Vagina (tissue), 2 donors: ENCODE measurements around the gene GABRB3. TPM values are rescaled to one million over a fixed set of nuclear protein-coding genes. Genes with fewer than 3 reads are reported as not detected.

ENCODE experiments used
- DNase-seq, 2 donors: peaks; one replicate each; pipeline ENCODE4 v3.0.0-alpha.2; 2017; ENCODE audit errors: extremely low spot score in 2 of 2
- H3K27ac ChIP-seq: fragments of 200-600 bp; sonication (generic); one replicate; pipeline ENCODE4 v1.5.1; 2019
- H3K27me3 ChIP-seq: fragments of 200-600 bp; sonication (generic); one replicate; pipeline ENCODE4 v1.5.1; 2019
- H3K36me3 ChIP-seq, 2 donors: fragments of 200-600 bp; sonication (generic); one replicate each; pipeline ENCODE4 v1.5.1; 2017 to 2019
- H3K4me1 ChIP-seq: fragments of 200-600 bp; sonication (generic); one replicate; pipeline ENCODE4 v1.5.1; 2019
- H3K4me3 ChIP-seq, 2 donors: fragments of 200-600 bp; sonication (generic); 1 replicate in 1 of 2; 2 replicates in 1 of 2; pipeline ENCODE4 v1.5.1; 2016 to 2019
- H3K9me3 ChIP-seq: fragments of 200-600 bp; sonication (generic); one replicate; pipeline ENCODE4 v1.5.1; 2019
- CTCF ChIP-seq, 3 experiments: fragments of 450-650 bp in 2 of 3; fragments of 200-600 bp in 1 of 3; sonication (generic) in 1 of 3; IDR thresholded peaks; one replicate each; pipeline ENCODE4 v1.5.1; 2017 to 2019; ENCODE audit warnings: antibody characterized with exemption in 3 of 3, mild to moderate bottlenecking in 2 of 3, moderate library complexity in 2 of 3
- POLR2A ChIP-seq, 2 donors: fragments of 450-650 bp; IDR thresholded peaks; one replicate each; pipeline ENCODE4 v1.6.1; 2017; ENCODE audit warnings: antibody characterized with exemption in 2 of 2, mild to moderate bottlenecking in 2 of 2, moderate library complexity in 2 of 2
- POLR2AphosphoS5 ChIP-seq, 2 donors: sonication (generic); formaldehyde crosslinking; IDR thresholded peaks; one replicate each; pipeline ENCODE4 v1.9.0; 2017; ENCODE audit warnings: antibody characterized with exemption in 2 of 2, mild to moderate bottlenecking in 2 of 2, low read depth in 1 of 2; ENCODE audit not compliant: insufficient read depth in 1 of 2
- intact Hi-C: fragments of 100-400 bp; cut with DNase I; formaldehyde crosslinking; loops from one replicate; pipeline ENCODE4 v1.15.1; 2023
- total RNA-seq: library from RNA; depleted of rRNA; stranded (reverse); fragments of >200 nt; gene quantifications from one replicate; pipeline ENCODE4 v1.2.3, GENCODE V29; 2016

The GABRB3 gene
- total RNA-seq, 1 donor from 2014 or later: not detected

GRCh38 chr15:26670116-26670515 is 102.8 kb downstream of the GABRB3 start:
- intact Hi-C loops: no loop called here
- DNase-seq: no peak
- Histone ChIP-seq H3K4me1 (no peaks in the 10 kb centered on the region), H3K4me3 (no peak overlapping the region), H3K36me3 (no peaks in the 10 kb centered on the region), H3K27ac (no peak overlapping the region), H3K27me3 (no peaks in the 10 kb centered on the region), H3K9me3 (no peaks in the 10 kb centered on the region)
- TF ChIP-seq POLR2AphosphoS5 (IDR thresholded peaks at IDR 0.05; ENCODE audit: insufficient read depth in 1 of 2, low read depth in 1 of 2): no peak

GRCh38 chr15:26667222-26667988 is 105.5 kb downstream of the GABRB3 start:
- H3K27ac ChIP-seq: no peak overlapping the region
- no peaks in the 10 kb centered on the region for H3K9me3 ChIP-seq
- peak in 1 of 2 donors; percentile 30 for TF ChIP-seq POLR2AphosphoS5 (IDR thresholded peaks at IDR 0.05; ENCODE audit: insufficient read depth in 1 of 2, low read depth in 1 of 2)
- TF ChIP-seq POLR2A (IDR thresholded peaks at IDR 0.05): no peak
- no peaks in the 10 kb centered on the region for H3K36me3 ChIP-seq
- intact Hi-C loops: no loop called here
- H3K4me1 ChIP-seq: no peaks in the 10 kb centered on the region
- H3K27me3 ChIP-seq: no peaks in the 10 kb centered on the region
- no peak for DNase-seq
- H3K4me3 ChIP-seq: no peak overlapping the region

GRCh38 chr15:26665957-26666791 is 106.7 kb downstream of the GABRB3 start:
- intact Hi-C loops: no loop called here
- H3K4me3 ChIP-seq: no peak overlapping the region
- H3K9me3 ChIP-seq: no peaks in the 10 kb centered on the region
- H3K27ac ChIP-seq: no peak overlapping the region
- H3K27me3 ChIP-seq: no peaks in the 10 kb centered on the region
- no peaks in the 10 kb centered on the region for H3K4me1 ChIP-seq
- DNase-seq: no peak
- TF ChIP-seq POLR2AphosphoS5 (IDR thresholded peaks at IDR 0.05; ENCODE audit: insufficient read depth in 1 of 2, low read depth in 1 of 2) (no peak), POLR2A (IDR thresholded peaks at IDR 0.05) (no peak), CTCF (IDR thresholded peaks at IDR 0.05) (no peak)
- H3K36me3 ChIP-seq: no peaks in the 10 kb centered on the region

GRCh38 chr15:26662283-26662682 is 110.6 kb downstream of the GABRB3 start:
- Histone ChIP-seq H3K27ac (no peak overlapping the region), H3K9me3 (no peaks in the 10 kb centered on the region), H3K27me3 (no peaks in the 10 kb centered on the region), H3K4me1 (no peaks in the 10 kb centered on the region), H3K36me3 (no peaks in the 10 kb centered on the region), H3K4me3 (no peak overlapping the region)
- intact Hi-C loops: no loop called here
- no peak for DNase-seq
- TF ChIP-seq CTCF (IDR thresholded peaks at IDR 0.05): no peak
- TF ChIP-seq POLR2AphosphoS5 (IDR thresholded peaks at IDR 0.05; ENCODE audit: insufficient read depth in 1 of 2, low read depth in 1 of 2): no peak
- TF ChIP-seq POLR2A (IDR thresholded peaks at IDR 0.05): no peak

GRCh38 chr15:26661748-26662147 is 111.1 kb downstream of the GABRB3 start:
- no peaks in the 10 kb centered on the region for H3K27me3 ChIP-seq
- no peak overlapping the region for H3K4me3 ChIP-seq

More at GRCh38 chr15:26661748-26662147, 111.1 kb downstream of the GABRB3 start:
- TF ChIP-seq CTCF (IDR thresholded peaks at IDR 0.05) (no peak), POLR2A (IDR thresholded peaks at IDR 0.05) (no peak), POLR2AphosphoS5 (IDR thresholded peaks at IDR 0.05; ENCODE audit: insufficient read depth in 1 of 2, low read depth in 1 of 2) (no peak)
- DNase-seq: no peak
- no peak overlapping the region for H3K27ac ChIP-seq
- H3K36me3 ChIP-seq: no peaks in the 10 kb centered on the region
- H3K9me3 ChIP-seq: no peaks in the 10 kb centered on the region
- H3K4me1 ChIP-seq: no peaks in the 10 kb centered on the region
- intact Hi-C loops: no loop called here
